ENCODE data around the gene SETD1B.
"Not testable (repeated sequence)": the region's sequence is repeated elsewhere in the genome, so short reads cannot be mapped to it uniquely, and the experiment has no call there.

Gene SETD1B

DNA sequence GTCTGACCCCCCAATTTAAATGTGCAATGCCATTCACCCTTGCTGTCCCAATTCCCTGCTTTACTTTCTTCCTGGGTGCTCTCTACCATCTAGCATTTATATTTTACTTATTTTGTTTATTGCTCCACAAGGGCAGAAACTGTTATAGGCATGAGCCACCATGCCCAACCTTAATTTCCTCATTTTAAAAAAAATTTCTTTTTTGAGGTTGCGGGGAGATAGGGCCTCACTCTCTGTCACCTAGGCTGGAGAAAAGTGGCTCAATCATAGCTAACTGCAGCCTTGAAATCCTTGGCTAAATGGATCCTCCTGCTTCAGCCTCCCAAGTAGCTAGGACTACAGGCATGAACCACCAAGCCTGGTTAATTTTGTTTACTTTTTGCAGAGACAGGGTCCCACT lies 41.9 kb downstream of the SETD1B start:
- DNase-seq = no peak

DNA sequence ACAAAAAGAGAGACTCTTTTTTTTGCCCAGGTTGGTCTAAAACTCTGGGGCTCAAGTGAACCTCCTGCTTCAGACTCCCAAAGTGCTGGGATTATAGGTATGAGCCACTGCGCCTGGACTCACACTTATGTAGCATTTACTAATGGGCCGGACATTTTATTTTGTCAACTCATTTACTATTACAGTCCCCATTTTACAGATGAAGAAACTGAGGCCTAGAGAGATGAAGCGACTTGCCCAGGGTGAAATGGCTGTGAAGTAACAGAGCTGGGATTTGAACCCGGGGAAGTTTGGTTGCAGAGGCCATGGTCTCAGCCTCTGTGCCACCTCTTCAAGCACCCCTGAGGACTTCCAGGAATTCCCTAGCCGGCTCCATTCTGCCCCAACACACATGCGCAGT lies 45.4 kb downstream of the SETD1B start:
- no peak for DNase-seq

DNA sequence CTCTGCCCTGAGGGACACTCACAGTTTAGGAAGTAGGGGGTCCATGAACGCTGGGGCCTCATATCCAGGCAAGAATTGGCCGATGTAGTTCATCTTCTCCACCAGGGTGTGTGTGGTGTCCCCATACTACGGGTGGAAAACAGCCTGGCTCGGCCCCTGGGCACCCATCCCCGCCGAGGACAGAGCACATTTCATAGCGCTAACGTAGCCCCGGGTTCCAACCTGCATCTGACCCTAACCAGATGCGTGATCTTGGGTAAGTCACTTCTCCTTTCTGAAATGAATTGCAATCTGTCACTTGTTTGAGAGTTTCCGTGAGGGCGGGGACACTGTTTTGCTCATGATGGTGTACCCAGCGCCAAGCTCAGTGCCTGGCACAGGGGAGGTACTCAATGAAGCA lies 45.9 kb downstream of the SETD1B start:
- DNase-seq = no peak

DNA sequence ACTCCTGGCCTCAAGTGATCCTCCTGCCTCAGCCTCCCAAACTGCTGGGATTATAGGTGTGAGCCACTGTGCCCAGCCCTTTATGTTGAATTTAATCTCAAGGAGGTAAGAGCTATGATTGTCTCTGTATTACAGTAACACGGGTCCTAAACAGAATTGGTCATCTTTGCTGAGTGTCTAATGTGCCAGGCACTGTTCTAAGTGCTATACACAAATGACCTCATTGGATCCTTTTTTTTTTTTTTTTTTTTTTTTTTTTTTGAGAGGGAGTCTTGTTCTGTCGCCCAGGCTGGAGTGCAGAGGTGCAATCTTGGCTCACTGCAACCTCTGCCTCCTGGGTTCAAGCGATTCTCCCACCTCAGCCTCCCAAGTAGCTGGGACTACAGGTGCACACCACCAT lies 48.6 kb downstream of the SETD1B start:
- DNase-seq = not testable (repeated sequence)

DNA sequence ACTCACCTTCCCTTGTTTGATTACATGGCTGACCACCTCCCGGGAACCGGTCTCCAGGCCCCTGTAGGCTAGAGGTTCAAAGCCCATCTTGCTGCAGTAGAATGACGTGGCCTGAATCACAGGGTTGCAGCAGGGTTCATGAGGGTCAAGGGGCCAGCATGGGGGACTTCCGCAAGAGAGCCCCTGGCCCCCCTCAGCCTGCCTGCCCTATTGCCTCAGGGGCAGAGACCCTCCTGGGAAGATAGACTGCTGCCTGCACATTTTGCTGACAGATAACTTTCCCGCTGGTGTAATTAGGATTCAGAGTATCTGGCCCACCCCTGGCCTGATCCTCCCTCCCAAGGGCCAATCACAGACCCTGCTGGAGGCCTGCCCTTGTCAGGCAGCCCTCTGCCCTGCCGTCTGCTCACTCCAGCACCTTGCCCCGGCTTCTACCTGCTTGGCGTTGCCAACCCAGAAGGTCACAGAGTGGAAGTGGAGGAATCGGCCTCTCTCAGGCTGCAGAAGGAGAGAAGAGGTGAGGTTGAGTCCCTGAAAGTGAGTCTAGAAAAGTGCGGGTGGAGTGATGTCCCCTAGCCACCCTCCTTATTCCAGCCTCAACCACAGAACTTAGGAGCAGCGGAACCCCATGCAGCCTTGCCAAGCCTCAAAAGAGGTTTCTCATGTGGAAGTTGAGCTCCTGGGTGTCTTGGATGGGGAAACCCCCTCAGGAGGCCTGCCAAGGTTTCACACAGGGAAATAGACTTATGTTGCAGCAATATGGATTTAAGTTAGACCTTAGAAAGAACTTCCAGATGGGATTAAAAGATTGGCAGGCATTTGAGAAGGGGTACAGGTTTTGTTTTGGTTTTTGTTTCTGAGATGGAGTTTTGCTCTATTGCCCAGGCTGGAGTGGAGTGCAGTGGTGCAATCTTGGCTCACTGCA lies 53.8 kb downstream of the SETD1B start:
- DNase-seq = no peak

DNA sequence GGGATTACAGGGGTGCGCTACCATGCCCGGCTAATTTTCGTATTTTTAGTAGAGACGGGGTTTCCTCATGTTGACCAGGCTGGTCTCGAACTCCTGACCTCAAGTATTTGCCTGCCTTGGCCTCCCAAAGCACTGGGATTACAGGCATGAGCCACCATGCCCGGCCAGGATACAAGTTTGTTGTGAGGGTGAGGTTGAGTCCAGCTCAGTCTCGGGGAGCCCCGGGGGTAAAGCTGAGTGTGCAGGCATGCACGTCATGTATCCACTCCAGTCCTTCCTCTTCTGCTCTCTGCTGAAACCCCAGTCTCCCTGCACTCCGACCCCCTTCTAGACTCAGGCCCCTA lies 54.5 kb downstream of the SETD1B start:
- no peak for DNase-seq

DNA sequence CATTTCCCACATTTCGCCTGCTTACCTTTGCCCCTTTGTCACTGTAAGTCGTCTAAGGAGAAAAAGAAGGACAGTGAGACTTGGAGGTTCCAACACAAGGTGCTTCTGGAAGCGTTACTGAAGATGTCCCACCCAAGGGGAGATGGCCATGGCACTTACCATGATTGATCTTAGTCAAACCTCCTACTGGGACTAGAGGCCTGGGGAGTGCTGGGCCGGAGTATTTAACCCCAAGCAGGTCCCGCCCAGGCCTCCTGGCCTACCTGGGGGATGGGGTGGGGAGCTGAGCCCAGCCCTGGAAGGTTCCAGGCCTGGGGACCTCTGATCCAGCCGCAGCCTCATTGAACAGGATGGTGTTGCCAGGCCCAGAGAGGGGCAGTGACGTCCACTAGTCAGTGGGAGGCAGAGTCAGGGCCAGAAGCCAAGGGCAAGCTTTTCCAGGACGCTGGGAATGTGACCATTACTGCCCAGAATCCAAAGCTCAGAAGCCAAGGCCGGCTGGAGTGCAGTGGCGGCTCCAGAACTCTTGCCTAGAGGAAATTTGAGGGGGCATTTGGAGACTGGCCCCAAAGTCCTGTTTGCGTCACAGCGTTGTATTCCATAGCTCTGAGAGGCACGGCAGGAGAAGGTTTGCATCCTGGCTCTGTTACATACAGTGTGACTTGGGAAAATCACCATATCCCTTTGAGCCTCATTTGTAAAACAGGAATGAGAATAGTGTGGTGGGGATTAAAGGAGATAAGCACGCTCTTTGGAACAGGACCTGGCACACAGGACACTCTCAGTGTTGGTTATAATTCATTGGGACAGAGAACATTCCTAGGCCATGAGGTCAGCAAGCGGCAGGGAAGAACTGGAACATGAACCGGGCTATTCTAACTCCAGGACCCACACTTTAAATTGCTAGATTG lies 55.1 kb downstream of the SETD1B start, which contains the start of gene HPD:
TSS of gene HPD (minus strand) at position 198 of the 911 bp plus-strand sequence. CDS start at position 162, 36 bp downstream.
- DNase-seq = peak in 29 of 58 donors; percentile 1 to 56 (median 7)

DNA sequence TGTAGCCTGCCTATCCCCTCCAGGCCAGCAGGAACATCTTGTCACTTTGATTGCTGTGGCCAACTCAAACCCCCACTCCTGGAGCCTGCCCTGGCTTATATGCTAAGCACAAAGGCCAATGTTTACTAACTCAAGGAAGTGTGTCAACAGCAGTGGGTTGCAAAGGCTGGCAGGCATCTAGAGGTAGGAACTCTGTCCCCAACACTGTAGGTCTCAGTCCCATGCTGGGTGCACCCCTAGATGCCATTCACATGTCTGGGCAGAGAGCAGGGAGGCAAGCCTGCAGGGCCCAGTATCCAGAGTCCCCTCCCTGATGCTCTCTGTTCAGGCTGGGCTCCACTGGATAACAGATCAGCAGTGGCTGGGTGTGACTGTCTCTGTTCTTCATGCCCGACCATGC lies 56.4 kb downstream of the SETD1B start:
- DNase-seq = no peak

DNA sequence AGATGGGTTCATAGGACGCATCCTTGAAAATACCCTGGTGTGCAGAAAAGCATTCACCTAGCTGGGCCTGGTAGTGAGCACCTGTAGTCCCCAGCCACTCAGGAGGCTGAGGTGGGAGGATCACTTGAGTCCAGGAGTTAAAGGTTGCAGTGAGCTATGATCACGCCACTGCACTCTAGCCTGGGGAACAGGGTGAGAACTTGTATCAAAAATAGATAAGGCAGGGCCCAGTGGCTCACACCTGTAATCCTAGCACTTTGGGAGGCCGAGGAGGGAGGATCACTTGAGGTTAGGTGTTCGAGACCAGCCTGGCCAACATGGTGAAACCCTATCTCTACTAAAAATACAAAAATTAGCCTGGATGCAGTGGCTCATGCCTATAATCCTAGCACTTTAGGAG lies 56.9 kb downstream of the SETD1B start:
- not testable (repeated sequence) for DNase-seq

DNA sequence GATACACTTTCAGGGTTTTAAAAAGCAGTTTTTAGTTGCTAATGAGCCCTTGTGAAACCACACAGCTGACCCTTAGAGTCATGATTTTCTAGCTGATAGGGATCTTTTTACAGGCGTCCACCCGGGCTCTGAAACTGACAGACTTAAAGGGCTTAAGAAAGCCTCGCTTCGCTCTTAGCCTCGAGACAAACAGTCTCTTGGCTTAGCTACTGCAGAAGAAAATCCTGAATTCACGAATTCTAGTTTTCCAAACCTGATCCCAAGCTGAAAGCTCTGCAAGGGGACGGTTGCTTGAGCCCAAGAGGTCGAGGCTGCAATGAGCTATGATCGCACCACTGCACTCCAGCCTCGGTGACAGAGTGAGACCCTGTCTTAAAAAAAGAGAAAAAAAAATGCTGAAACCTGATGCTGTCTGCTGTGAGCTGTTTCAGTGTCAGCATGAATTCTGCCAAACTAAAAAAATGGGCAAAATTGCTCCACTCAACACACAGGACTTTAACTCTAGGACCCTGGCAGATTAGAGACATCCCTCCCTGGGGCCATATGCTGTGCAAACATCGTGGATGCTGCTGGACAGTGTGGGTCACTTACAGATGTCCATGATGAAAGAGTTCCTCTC lies 57.9 kb downstream of the SETD1B start:
- no peak for DNase-seq

DNA sequence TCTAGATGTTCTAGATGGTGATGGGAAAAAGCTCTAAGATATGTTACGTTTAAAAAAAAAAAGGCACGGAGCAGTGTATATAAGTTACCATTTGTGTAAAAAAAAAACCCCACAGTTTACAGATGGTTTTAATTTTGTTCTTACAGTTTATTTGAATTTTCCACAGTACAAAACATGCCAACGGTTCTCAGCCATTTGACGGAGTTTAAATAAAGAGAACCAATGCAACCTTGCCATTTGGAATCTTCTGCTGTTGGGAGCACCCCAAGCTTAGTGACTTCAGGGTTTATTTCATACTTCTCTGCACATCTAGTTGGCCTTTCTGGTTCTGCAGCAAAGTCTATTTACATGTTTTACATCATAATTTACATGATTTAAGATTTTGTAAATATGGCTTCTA lies 62.5 kb downstream of the SETD1B start:
- no peak for DNase-seq

DNA sequence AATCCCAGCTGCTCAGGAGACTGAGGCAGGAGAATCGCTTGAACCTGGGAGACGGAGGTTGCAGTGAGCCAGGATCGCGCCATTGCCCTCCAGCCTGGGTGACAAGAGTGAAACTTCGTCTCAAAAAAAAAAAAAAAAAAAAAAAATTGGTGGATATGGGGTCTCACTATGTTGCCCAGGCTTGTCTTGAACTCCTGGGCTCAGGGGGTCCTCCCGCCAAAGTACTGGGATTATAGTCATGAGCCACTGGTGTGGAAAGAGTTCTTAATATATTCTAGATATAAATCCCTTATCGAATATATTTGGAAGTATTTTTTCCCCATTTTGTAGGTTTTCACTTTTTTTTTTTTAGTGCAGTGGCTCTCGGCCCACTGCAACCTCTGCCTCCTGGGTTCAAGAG lies 65.4 kb downstream of the SETD1B start:
- DNase-seq = not testable (repeated sequence)

DNA sequence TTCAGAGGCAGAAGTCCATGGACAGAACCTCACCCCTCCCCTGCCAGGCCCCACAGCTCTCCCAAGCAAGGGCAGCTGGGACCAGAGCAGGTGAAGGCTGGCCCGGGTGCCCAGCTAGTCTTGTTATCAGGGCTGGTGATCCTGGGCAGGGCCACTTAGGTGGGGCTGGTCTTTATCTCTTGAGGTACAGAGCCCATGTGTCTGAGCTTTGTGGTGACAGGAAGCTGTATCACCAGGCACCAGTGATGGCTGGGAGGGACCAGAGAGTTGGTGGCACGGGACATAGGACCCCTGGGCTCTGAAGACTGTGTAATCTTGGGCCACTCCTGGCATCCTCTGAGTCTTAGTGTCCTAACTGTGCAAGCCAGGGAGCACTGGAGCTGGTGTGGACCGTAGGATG lies 67.7 kb downstream of the SETD1B start:
- DNase-seq = no peak

DNA sequence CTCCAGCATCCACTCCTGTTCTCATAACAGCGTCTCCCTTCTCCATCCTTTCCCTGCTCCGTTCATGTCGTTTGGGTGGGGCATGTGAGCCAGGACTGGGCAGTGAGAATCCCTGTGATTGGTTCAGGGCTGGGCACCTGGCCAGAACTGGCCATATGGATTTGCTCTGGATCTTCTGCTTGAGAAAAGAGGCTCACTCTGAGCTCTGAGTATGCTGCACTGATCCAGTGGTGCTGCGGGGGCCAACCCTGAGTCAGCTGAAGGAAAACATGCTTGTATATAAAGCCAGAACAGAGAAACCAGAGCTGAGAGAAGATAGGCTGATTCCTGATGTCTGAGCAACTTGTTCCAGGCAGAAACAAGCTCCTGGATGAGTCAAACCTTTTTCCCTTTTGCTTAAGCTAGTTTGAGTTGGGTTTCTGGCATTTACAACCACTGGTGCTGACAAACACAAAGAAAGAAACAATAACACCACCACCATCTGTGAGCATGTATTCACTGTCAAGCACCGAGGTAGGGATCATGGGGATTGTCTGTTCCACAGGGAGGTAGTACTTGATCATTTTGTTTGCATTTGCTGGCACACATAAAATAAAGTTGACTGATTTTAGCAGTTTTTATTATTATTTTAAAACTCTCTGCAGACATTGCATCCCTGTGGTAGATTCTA lies 68.9 kb downstream of the SETD1B start:
- DNase-seq = peak in 48 of 58 donors; percentile 3 to 83 (median 40)

DNA sequence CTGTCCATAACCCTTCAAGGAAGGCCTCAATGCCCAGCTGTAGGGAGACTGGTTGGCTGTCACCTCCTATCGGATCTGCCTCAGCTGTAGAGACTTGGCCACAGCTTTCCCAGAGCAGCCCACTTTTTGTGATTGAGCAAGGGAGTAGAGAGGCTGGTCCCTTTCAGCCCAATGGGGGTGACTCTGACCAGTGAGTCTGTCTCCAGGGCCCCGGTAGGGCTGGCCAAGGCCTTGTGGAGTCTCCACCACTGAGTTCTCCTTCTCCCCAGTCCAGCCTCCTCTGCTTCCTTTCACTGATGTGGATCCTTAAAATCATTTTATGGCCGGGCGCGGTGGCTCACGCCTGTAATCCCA lies 69.4 kb downstream of the SETD1B start:
- DNase-seq = no peak

DNA sequence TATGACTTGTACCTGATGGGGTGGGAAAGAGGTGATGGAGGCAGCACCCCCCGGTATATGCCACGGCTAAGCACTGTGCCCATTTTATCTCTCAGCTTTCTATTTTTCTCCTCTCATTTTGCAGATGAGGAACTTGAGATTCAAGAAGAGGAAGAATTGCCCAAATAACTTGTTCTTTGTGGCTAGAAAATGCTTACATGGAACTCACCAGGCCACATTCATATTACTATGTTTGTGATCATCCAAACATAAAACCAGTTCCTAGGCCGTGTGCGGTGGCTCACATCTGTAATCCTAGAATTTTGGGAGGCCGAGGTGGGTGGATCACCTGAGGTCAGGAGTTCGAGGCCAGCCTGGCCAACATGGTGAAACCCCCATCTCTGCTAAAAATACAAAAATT lies 70.3 kb downstream of the SETD1B start:
- no peak for DNase-seq

DNA sequence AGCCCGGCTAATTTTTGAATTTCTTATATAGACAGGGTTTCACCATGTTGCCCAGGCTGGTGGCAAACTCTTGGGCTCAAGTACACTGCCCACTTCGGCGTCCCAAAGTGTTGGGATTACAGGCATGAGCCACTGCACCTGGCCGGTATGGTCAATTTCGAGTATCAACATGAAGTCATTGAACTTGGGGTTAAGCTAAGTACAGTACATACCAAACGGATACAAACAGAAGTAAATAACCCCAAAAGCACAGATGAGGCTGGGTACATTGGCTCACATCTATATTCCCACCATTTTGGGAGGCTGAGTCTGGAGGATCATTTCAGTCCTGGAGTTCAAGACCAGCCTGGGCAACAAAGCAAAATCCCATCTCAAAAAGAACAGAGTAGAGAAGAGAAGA lies 71.8 kb downstream of the SETD1B start:
- no peak for DNase-seq

DNA sequence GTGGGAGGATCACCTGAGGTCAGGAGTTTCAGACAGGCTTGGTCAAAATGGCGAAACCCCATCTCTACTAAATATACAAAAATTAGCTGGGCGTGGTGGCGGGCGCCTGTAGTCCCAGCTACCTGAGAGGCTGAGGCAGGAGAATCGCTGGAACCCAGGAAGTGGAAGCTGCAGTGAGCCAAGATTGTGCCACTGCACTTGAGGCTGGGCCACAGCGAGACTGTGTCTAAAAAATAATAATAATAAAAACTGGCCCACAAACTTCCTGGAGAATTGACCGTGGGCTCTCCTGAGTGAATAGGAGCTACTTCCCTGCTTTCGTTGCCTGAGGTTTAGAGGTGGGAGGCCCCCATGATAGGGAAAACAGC lies 72.3 kb downstream of the SETD1B start:
- not testable (repeated sequence) for DNase-seq

Data from anterior cingulate cortex (tissue), 58 donors.